GM21825 (cell line): Measurements from ENCODE around the gene GMNC.

Source experiments
- ATAC-seq: cut with Tn5 transposase; IDR thresholded peaks from one replicate; pipeline ENCODE4 v1.9.1; 2021; ENCODE audit warnings: mild to moderate bottlenecking, moderate library complexity; ENCODE audit not compliant: unreplicated experiment

GMNC gene

GRCh38 chr3:190853464-190853863 is 9.0 kb downstream of the GMNC start:
- ATAC-seq, result no peak

- no peak for ATAC-seq
Observed at GRCh38 chr3:190849607-190850006, 12.9 kb downstream of the GMNC start.

- no peak for ATAC-seq
Observed at GRCh38 chr3:190848870-190849269, 13.6 kb downstream of the GMNC start.

GRCh38 chr3:190847436-190847835 is 15.1 kb downstream of the GMNC start:
- no peak for ATAC-seq

- ATAC-seq, result no peak
Observed at GRCh38 chr3:190840146-190840545, 22.3 kb downstream of the GMNC start.

- no peak for ATAC-seq
Observed at GRCh38 chr3:190831225-190831624, 31.3 kb downstream of the GMNC start.

GRCh38 chr3:190830031-190830430 is 32.5 kb downstream of the GMNC start:
- no peak for ATAC-seq

- ATAC-seq, result no peak
Observed at GRCh38 chr3:190826018-190826417, 36.5 kb downstream of the GMNC start.

GRCh38 chr3:190825386-190826016 is 37.0 kb downstream of the GMNC start:
- ATAC-seq, result no peak

- peak; percentile 85 for ATAC-seq
Observed at GRCh38 chr3:190811775-190812480, 50.6 kb downstream of the GMNC start.

- ATAC-seq, result no peak
Observed at GRCh38 chr3:190810957-190811356, 51.5 kb downstream of the GMNC start.

GRCh38 chr3:190809351-190809750 is 53.1 kb downstream of the GMNC start:
- ATAC-seq, result no peak

GRCh38 chr3:190807719-190808375 is 54.6 kb downstream of the GMNC start:
- ATAC-seq, result no peak
